SU-DHL-6 (cell line): ENCODE data around the gene CACNA1C.

Experiments
- H2AFZ ChIP-seq: fragments of 200-600 bp; sonication (generic); 2 replicates; pipeline ENCODE4 v1.6.1; 2014; ENCODE audit warnings: low read depth, mild to moderate bottlenecking, moderate library complexity, mixed read lengths, antibody characterized with exemption, low read length; ENCODE audit not compliant: severe bottlenecking
- H3F3A ChIP-seq: fragments of 200-600 bp; shearing (Covaris generic); 2 replicates; pipeline ENCODE4 v1.6.0; 2016; ENCODE audit warnings: antibody characterized with exemption, mild to moderate bottlenecking; ENCODE audit not compliant: insufficient read depth
- H3K27ac ChIP-seq: fragments of 200-600 bp; sonication (generic); 2 replicates; pipeline ENCODE4 v1.5.1; 2016; ENCODE audit warnings: low read depth, mild to moderate bottlenecking, low read length, moderate library complexity, mixed read lengths
- H3K27me3 ChIP-seq: fragments of 200-600 bp; sonication (generic), shearing (Covaris generic); 2 replicates; pipeline ENCODE4 v1.6.0; 2014; ENCODE audit warnings: mild to moderate bottlenecking, low read length
- H3K36me3 ChIP-seq: fragments of 200-600 bp; sonication (generic); 2 replicates; pipeline ENCODE4 v1.6.1; 2014; ENCODE audit warnings: mild to moderate bottlenecking, low read length, mixed read lengths
- H3K4me2 ChIP-seq: fragments of 300-600, 200-600 bp; shearing (Covaris generic), sonication (generic); 2 replicates; pipeline ENCODE4 v1.6.0; 2014; ENCODE audit warnings: low read length, low read depth, mild to moderate bottlenecking; ENCODE audit not compliant: poor library complexity, severe bottlenecking
- H3K4me3 ChIP-seq: fragments of 200-600 bp; sonication (generic); 2 replicates; pipeline ENCODE4 v1.5.1; 2014; ENCODE audit warnings: antibody characterized with exemption, low read length, mild to moderate bottlenecking, mixed read lengths; ENCODE audit not compliant: insufficient read depth, poor library complexity, severe bottlenecking
- H3K79me2 ChIP-seq: fragments of 200-600 bp; sonication (generic); 2 replicates; pipeline ENCODE4 v1.6.1; 2014; ENCODE audit warnings: mild to moderate bottlenecking, low read length, moderate library complexity; ENCODE audit not compliant: insufficient read depth
- H3K9ac ChIP-seq: fragments of 200-600 bp; sonication (generic); 2 replicates; pipeline ENCODE4 v1.7.0; 2014; ENCODE audit warnings: mild to moderate bottlenecking, low read length
- H3K9me2 ChIP-seq: fragments of 200-600 bp; sonication (generic); replicated peaks from 2 replicates; pipeline ENCODE4 v1.6.1; 2014; ENCODE audit warnings: low read length; ENCODE audit not compliant: insufficient read depth
- H3K9me3 ChIP-seq: fragments of 200-600 bp; sonication (generic); 2 replicates; pipeline ENCODE4 v1.6.1; 2014; ENCODE audit warnings: low read length, mixed read lengths; ENCODE audit not compliant: insufficient read depth
- H4K20me1 ChIP-seq: fragments of 200-600 bp; sonication (generic); 2 replicates; pipeline ENCODE4 v1.6.1; 2014; ENCODE audit warnings: low read depth, mild to moderate bottlenecking, antibody characterized with exemption, low read length, moderate library complexity, mixed read lengths
- EZH2phosphoT487 ChIP-seq: fragments of 200-600 bp; sonication (generic), shearing (Covaris generic); conservative IDR thresholded peaks from 2 replicates; pipeline ENCODE4 v1.6.1; 2018; ENCODE audit warnings: mild to moderate bottlenecking, antibody characterized with exemption, low read length, moderate library complexity, mixed read lengths
- TF ChIP-seq, protein P1 (sequence below): fragments of 200-600 bp; sonication (generic); IDR thresholded peaks from one replicate; pipeline ENCODE4 v1.5.1; 2017; ENCODE audit warnings: antibody characterized with exemption, mild to moderate bottlenecking, low read length, moderate library complexity; ENCODE audit not compliant: insufficient read depth, poor library complexity, severe bottlenecking

The CACNA1C gene

DNA sequence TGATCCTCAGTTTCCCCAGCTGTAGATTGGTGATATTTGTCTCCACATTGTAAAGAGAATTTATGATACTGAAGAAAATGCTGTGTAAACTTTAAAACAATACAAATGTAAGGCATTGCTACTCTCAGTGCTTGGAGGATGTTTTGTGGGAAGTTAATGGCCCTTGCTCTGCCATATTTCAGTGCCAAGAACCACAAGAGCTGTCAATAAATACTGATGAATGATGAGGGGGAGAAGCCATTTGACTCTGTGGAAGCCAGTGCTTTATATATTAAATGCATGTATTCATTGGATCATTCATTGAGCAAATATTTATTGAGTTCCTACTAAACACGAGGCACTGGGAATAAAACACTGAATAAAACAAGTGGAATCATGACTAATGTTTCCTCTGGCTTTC is 30.8 kb downstream of the CACNA1C start:
- Histone ChIP-seq H3K9me2 (no peaks in the 10 kb centered on the region), H3K4me3 (no peak overlapping the region), H3K9ac (no peak overlapping the region), H4K20me1 (no peaks in the 10 kb centered on the region), H3K79me2 (no peaks in the 10 kb centered on the region), H3K27ac (no peak overlapping the region), H3K36me3 (0 out of 2 replicates have a peak, but pooled peaks cover 2% of the 10 kb centered on the region), H3F3A (no peaks in the 10 kb centered on the region), H2AFZ (no peak overlapping the region), H3K4me2 (no peak overlapping the region), H3K27me3 (no peaks in the 10 kb centered on the region), H3K9me3 (no peaks in the 10 kb centered on the region)
- no peak for TF ChIP-seq EZH2phosphoT487
- TF ChIP-seq, protein P1, sequence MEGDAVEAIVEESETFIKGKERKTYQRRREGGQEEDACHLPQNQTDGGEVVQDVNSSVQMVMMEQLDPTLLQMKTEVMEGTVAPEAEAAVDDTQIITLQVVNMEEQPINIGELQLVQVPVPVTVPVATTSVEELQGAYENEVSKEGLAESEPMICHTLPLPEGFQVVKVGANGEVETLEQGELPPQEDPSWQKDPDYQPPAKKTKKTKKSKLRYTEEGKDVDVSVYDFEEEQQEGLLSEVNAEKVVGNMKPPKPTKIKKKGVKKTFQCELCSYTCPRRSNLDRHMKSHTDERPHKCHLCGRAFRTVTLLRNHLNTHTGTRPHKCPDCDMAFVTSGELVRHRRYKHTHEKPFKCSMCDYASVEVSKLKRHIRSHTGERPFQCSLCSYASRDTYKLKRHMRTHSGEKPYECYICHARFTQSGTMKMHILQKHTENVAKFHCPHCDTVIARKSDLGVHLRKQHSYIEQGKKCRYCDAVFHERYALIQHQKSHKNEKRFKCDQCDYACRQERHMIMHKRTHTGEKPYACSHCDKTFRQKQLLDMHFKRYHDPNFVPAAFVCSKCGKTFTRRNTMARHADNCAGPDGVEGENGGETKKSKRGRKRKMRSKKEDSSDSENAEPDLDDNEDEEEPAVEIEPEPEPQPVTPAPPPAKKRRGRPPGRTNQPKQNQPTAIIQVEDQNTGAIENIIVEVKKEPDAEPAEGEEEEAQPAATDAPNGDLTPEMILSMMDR = no peak

DNA sequence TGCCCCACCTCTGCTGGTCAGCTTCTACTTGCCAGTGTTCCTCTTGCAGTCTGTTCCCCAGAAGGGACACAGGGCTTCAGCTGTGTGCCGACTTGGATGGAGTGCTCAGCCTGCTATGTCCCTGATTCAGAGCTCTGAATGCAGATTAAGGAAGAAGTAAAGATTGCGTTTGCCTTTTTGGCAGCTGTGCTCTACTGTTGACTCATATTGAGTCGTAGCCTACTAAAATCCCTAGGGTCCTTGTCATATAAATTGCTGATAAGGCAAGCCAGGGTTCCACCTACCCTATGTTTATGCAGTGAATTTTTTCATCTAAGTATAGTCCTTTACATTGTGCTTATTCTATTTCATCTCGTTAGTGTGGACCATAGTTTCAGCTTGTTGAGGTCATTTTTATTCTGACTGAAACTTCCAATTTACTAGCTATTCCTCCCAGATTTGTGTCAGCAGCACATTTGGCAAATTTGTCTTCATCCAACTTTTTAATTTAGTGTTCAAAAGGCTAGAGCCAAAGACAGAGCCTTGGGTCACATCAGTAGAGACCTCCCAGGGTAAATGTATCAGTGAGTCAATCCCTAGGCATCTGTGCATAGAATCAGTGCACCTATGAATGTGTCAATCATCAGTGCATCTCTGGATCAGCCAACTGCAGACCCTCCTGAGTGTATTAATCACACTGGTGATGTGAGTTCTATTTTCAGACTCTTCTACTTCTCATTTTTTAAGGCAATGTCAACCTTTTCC is 31.9 kb downstream of the CACNA1C start:
- H3K79me2 ChIP-seq = no peaks in the 10 kb centered on the region
- H3K36me3 ChIP-seq = 0 out of 2 replicates have a peak, but pooled peaks cover 2% of the 10 kb centered on the region
- no peak overlapping the region for H3K9ac ChIP-seq
- H3K27ac ChIP-seq = no peak overlapping the region
- no peak overlapping the region for H2AFZ ChIP-seq
- H3K27me3 ChIP-seq = no peaks in the 10 kb centered on the region
- no peaks in the 10 kb centered on the region for H3F3A ChIP-seq
- no peak overlapping the region for H3K4me2 ChIP-seq
- H3K4me3 ChIP-seq = no peak overlapping the region
- H3K9me3 ChIP-seq = no peaks in the 10 kb centered on the region
- H3K9me2 ChIP-seq = no peaks in the 10 kb centered on the region
- H4K20me1 ChIP-seq = no peaks in the 10 kb centered on the region
- TF ChIP-seq EZH2phosphoT487 = no peak
- TF ChIP-seq, protein P1 = no peak

GRCh38 chr12:2092354-2092753 is 39.6 kb downstream of the CACNA1C start:
- Histone ChIP-seq H3K9me2 (no peaks in the 10 kb centered on the region), H3K79me2 (no peaks in the 10 kb centered on the region), H3K4me2 (no peak overlapping the region), H3K27me3 (no peaks in the 10 kb centered on the region), H3K9me3 (no peaks in the 10 kb centered on the region), H3K9ac (no peak overlapping the region), H4K20me1 (no peaks in the 10 kb centered on the region), H3K4me3 (no peak overlapping the region), H2AFZ (no peak overlapping the region), H3K36me3 (no peaks in the 10 kb centered on the region), H3K27ac (no peak overlapping the region), H3F3A (no peaks in the 10 kb centered on the region)
- no peak for TF ChIP-seq EZH2phosphoT487
- TF ChIP-seq, protein P1 = no peak
